SK-N-SH treated with all-trans-retinoic acid at 6 μM for 48 hours (cell line): ENCODE data around the gene SCN4A.
A peak's percentile ranks its signal among the peaks of the same experiment; 100 is the strongest.

Experiments
- ATAC-seq: fragments of 200-7000 bp; cut with Tn5 transposase; 3 replicates; pipeline ENCODE4 v1.9.1; 2020; ENCODE audit warnings: mild to moderate bottlenecking, moderate library complexity
- ARNTL ChIP-seq: fragments of 450-650 bp; formaldehyde crosslinking; IDR thresholded peaks from 2 replicates; pipeline ENCODE4 v1.5.0; 2020; ENCODE audit warnings: low read depth, mild to moderate bottlenecking, moderate library complexity, borderline replicate concordance
- BACH2 ChIP-seq: fragments of 250-450 bp; sonication (Bioruptor Pico); IDR thresholded peaks from 2 replicates; pipeline ENCODE4 v1.9.0; 2021; ENCODE audit warnings: mild to moderate bottlenecking, borderline replicate concordance
- CREB5 ChIP-seq: fragments of 250-450 bp; sonication (Bioruptor Pico); IDR thresholded peaks from 2 replicates; pipeline ENCODE4 v1.5.1; 2020; ENCODE audit warnings: low read depth, mild to moderate bottlenecking, moderate library complexity
- CSDC2 ChIP-seq: fragments of 250-450 bp; sonication (Bioruptor Pico); IDR thresholded peaks from 2 replicates; pipeline ENCODE4 v1.5.0; 2020; ENCODE audit warnings: mild to moderate bottlenecking, moderate library complexity
- ESRRG ChIP-seq: fragments of 250-450 bp; sonication (Bioruptor Pico); IDR thresholded peaks from 2 replicates; pipeline ENCODE4 v1.6.1; 2021; ENCODE audit warnings: mild to moderate bottlenecking
- GLIS3 ChIP-seq: fragments of 250-450 bp; sonication (Bioruptor Pico); IDR thresholded peaks from 2 replicates; pipeline ENCODE4 v1.5.0; 2020; ENCODE audit warnings: mild to moderate bottlenecking, moderate library complexity
- ISL1 ChIP-seq: fragments of 250-450 bp; sonication (Bioruptor Pico); IDR thresholded peaks from 2 replicates; pipeline ENCODE4 v2.1.2; 2022; ENCODE audit warnings: mild to moderate bottlenecking, moderate library complexity
- OSR1 ChIP-seq: fragments of 250-450 bp; sonication (Bioruptor Pico); IDR thresholded peaks from 2 replicates; pipeline ENCODE4 v1.8.0; 2022; ENCODE audit warnings: moderate library complexity, mild to moderate bottlenecking, inconsistent platforms
- PATZ1 ChIP-seq: fragments of 250-450 bp; sonication (Bioruptor Pico); IDR thresholded peaks from 2 replicates; pipeline ENCODE4 v1.8.0; 2020; ENCODE audit warnings: mild to moderate bottlenecking, moderate library complexity, borderline replicate concordance
- PPARA ChIP-seq: fragments of 250-450 bp; sonication (Bioruptor Pico); IDR thresholded peaks from 2 replicates; pipeline ENCODE4 v1.5.0; 2020; ENCODE audit warnings: mild to moderate bottlenecking, borderline replicate concordance
- RARB ChIP-seq: fragments of 250-450 bp; sonication (Bioruptor Pico); IDR thresholded peaks from 2 replicates; pipeline ENCODE4 v1.8.0; 2021; ENCODE audit warnings: mild to moderate bottlenecking, moderate library complexity
- SNAI2 ChIP-seq: fragments of 250-450 bp; sonication (Bioruptor Pico); IDR thresholded peaks from 2 replicates; pipeline ENCODE4 v1.5.0; 2020; ENCODE audit warnings: mild to moderate bottlenecking, moderate library complexity
- TCF4 ChIP-seq: fragments of 250-450 bp; sonication (Bioruptor Pico); IDR thresholded peaks from 2 replicates; pipeline ENCODE4 v1.8.0; 2021; ENCODE audit warnings: mild to moderate bottlenecking, moderate library complexity, borderline replicate concordance
- TOX ChIP-seq: fragments of 250-450 bp; sonication (Bioruptor Pico); IDR thresholded peaks from 2 replicates; pipeline ENCODE4 v1.8.0; 2021; ENCODE audit warnings: mild to moderate bottlenecking, moderate library complexity, borderline replicate concordance
- ZC3H10 ChIP-seq: fragments of 250-450 bp; sonication (Bioruptor Pico); IDR thresholded peaks from 2 replicates; pipeline ENCODE4 v1.5.1; 2021; ENCODE audit warnings: mild to moderate bottlenecking, moderate library complexity
- ZFP30 ChIP-seq: fragments of 450-650 bp; formaldehyde crosslinking; IDR thresholded peaks from 2 replicates; pipeline ENCODE4 v1.5.0; 2022; ENCODE audit warnings: mild to moderate bottlenecking, moderate library complexity
- ZNF565 ChIP-seq: fragments of 450-650 bp; formaldehyde crosslinking; conservative IDR thresholded peaks from 2 replicates; pipeline ENCODE4 v1.5.0; 2020; ENCODE audit warnings: low read depth, mild to moderate bottlenecking, moderate library complexity
- ZNF70 ChIP-seq: fragments of 450-650 bp; formaldehyde crosslinking; IDR thresholded peaks from 2 replicates; pipeline ENCODE4 v1.5.0; 2020; ENCODE audit warnings: mild to moderate bottlenecking, moderate library complexity
- TF ChIP-seq, protein P1 (sequence below): fragments of 250-450 bp; sonication (Bioruptor Pico); IDR thresholded peaks from 2 replicates; pipeline ENCODE4 v1.5.1; 2021; ENCODE audit warnings: mild to moderate bottlenecking, moderate library complexity
- TF ChIP-seq, protein P2 (sequence below): fragments of 250-450 bp; sonication (Bioruptor Pico); IDR thresholded peaks from 2 replicates; pipeline ENCODE4 v1.8.0; 2021; ENCODE audit warnings: low read depth, mild to moderate bottlenecking, moderate library complexity, borderline replicate concordance

SCN4A gene

GRCh38 chr17:64016231-64016784 lies 43.6 kb upstream of the SCN4A start:
- ATAC-seq, result peak; percentile 61; the same call in 2 of the 3 replicates
- TF ChIP-seq, protein P1, sequence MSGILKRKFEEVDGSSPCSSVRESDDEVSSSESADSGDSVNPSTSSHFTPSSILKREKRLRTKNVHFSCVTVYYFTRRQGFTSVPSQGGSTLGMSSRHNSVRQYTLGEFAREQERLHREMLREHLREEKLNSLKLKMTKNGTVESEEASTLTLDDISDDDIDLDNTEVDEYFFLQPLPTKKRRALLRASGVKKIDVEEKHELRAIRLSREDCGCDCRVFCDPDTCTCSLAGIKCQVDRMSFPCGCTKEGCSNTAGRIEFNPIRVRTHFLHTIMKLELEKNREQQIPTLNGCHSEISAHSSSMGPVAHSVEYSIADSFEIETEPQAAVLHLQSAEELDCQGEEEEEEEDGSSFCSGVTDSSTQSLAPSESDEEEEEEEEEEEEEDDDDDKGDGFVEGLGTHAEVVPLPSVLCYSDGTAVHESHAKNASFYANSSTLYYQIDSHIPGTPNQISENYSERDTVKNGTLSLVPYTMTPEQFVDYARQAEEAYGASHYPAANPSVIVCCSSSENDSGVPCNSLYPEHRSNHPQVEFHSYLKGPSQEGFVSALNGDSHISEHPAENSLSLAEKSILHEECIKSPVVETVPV (CRISPR knock-in tag), result no peak
- TF ChIP-seq ARNTL (CRISPR knock-in tag) (no peak), ZNF565 (CRISPR knock-in tag) (no peak), TOX (CRISPR knock-in tag) (no peak), PPARA (CRISPR knock-in tag) (no peak), SNAI2 (CRISPR knock-in tag) (no peak), CREB5 (CRISPR knock-in tag) (no peak), ZFP30 (CRISPR knock-in tag) (no peak), ZC3H10 (CRISPR knock-in tag) (no peak), ISL1 (no peak), BACH2 (CRISPR knock-in tag) (no peak), TCF4 (no peak), ESRRG (no peak), RARB (CRISPR knock-in tag) (no peak), OSR1 (CRISPR knock-in tag) (no peak)

GRCh38 chr17:64015447-64015846 lies 42.7 kb upstream of the SCN4A start:
- ATAC-seq, result no peak
- TF ChIP-seq ZC3H10 (CRISPR knock-in tag) (no peak), TOX (CRISPR knock-in tag) (no peak), ZNF565 (CRISPR knock-in tag) (no peak)
- TF ChIP-seq, protein P1 (CRISPR knock-in tag), result no peak

- TF ChIP-seq RARB (CRISPR knock-in tag) (no peak), TCF4 (no peak), ARNTL (CRISPR knock-in tag) (no peak), GLIS3 (CRISPR knock-in tag) (no peak), OSR1 (CRISPR knock-in tag) (no peak), ESRRG (no peak), PATZ1 (CRISPR knock-in tag) (no peak), SNAI2 (CRISPR knock-in tag) (no peak), ISL1 (no peak), CSDC2 (CRISPR knock-in tag) (no peak)
- TF ChIP-seq, protein P2, sequence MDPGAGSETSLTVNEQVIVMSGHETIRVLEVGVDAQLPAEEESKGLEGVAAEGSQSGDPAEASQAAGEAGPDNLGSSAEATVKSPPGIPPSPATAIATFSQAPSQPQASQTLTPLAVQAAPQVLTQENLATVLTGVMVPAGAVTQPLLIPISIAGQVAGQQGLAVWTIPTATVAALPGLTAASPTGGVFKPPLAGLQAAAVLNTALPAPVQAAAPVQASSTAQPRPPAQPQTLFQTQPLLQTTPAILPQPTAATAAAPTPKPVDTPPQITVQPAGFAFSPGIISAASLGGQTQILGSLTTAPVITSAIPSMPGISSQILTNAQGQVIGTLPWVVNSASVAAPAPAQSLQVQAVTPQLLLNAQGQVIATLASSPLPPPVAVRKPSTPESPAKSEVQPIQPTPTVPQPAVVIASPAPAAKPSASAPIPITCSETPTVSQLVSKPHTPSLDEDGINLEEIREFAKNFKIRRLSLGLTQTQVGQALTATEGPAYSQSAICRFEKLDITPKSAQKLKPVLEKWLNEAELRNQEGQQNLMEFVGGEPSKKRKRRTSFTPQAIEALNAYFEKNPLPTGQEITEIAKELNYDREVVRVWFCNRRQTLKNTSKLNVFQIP, result no peak
- ATAC-seq, result peak; percentile 14
Measured at GRCh38 chr17:64009571-64010402, 37.1 kb upstream of the SCN4A start.

DNA sequence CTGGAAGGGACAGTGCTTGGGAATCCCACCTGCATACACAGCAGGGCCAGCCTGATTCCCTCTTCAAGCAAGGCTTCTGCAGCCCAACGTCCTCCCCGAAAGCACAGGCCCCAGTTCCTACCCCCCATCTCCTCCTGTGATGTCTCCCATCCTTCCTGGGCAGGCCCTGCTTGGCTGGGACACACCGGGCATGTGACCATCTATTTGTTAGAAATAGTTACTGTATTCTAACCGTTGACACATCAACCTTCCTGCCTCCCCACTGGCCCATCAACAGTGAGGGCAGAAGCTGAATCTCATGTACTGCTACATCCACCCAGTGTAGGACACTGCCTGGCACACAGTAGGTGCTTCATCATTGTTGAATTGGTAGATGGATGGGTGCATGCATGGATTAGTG lies 36.1 kb upstream of the SCN4A start:
- ATAC-seq, result no peak
- TF ChIP-seq BACH2 (CRISPR knock-in tag) (no peak), ARNTL (CRISPR knock-in tag) (no peak), ZNF70 (CRISPR knock-in tag) (no peak), TCF4 (no peak), ESRRG (no peak), ISL1 (no peak), ZFP30 (CRISPR knock-in tag) (no peak), PPARA (CRISPR knock-in tag) (no peak), RARB (CRISPR knock-in tag) (no peak), CREB5 (CRISPR knock-in tag) (no peak)
